Progenitor cell of endocrine pancreas (in vitro differentiated cells): ENCODE data around the gene STK32B. TPM values are rescaled to one million over a fixed set of nuclear protein-coding genes. Genes with fewer than 3 reads are reported as not detected.

Experiments used
- DNase-seq: peaks from one replicate; pipeline ENCODE4 v3.0.0; 2021; ENCODE audit warnings: low spot score; ENCODE audit not compliant: unreplicated experiment
- H3K27ac Mint-ChIP-seq: 2 replicates; pipeline ENCODE4 v1.8.0; 2021; ENCODE audit warnings: mild to moderate bottlenecking, moderate library complexity, mixed read lengths
- H3K27me3 Mint-ChIP-seq: 2 replicates; pipeline ENCODE4 v1.8.0; 2021; ENCODE audit warnings: mixed read lengths
- H3K36me3 Mint-ChIP-seq: 2 replicates; pipeline ENCODE4 v1.8.0; 2022; ENCODE audit warnings: mixed read lengths; ENCODE audit not compliant: insufficient read depth
- H3K4me1 Mint-ChIP-seq: 2 replicates; pipeline ENCODE4 v1.8.0; 2021; ENCODE audit warnings: low read depth, mixed read lengths
- H3K4me3 Mint-ChIP-seq: 2 replicates; pipeline ENCODE4 v1.8.0; 2021; ENCODE audit warnings: low read depth, mild to moderate bottlenecking, moderate library complexity, mixed read lengths
- H3K9me3 Mint-ChIP-seq: 2 replicates; pipeline ENCODE4 v1.8.0; 2021; ENCODE audit warnings: low read depth, mixed read lengths
- CTCF ChIP-seq: fragments of 200-600 bp; sonication (generic); IDR thresholded peaks from one replicate; pipeline ENCODE4 v1.5.0; 2021; ENCODE audit warnings: antibody characterized with exemption, mild to moderate bottlenecking; ENCODE audit not compliant: unreplicated experiment
- total RNA-seq: library from RNA; stranded (reverse); gene quantifications from 2 replicates; pipeline ENCODE4 v1.2.1, GENCODE V29; 2021

The STK32B gene
- total RNA-seq, 1 donor from 2014 or later: 0.36 TPM

- H3K4me1 Mint-ChIP-seq: peaks cover 5% of the 10 kb centered on the region
- H3K27me3 Mint-ChIP-seq: peaks cover 61% of the 10 kb centered on the region
- H3K4me3 Mint-ChIP-seq: no peak overlapping the region
- no peaks in the 10 kb centered on the region for H3K9me3 Mint-ChIP-seq
- no peak overlapping the region for H3K27ac Mint-ChIP-seq
- H3K36me3 Mint-ChIP-seq: no peaks in the 10 kb centered on the region
- no peak for DNase-seq
- TF ChIP-seq CTCF: peak; percentile 37
Observed at GRCh38 chr4:5018096-5018495, 33.2 kb upstream of the STK32B start.

DNA sequence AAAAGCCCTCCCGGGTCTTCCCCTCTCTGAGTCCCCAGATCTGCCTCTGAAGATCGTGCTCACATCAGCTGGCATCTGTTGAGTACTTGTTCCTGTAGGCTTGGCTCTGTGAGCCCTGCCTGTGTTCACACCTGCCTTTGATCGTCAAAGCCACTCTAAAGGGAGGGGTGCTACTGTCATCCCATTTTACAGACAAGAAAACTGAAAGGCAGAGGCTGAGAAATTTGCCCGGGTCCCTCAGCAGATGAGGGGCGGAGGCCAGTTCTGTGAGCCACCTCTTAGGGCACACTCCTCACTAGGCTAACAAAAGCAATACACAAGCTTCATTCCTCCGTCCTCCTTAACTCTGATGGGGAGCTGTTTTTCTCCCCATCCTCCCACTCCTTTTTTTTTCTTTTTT lies 32.7 kb upstream of the STK32B start:
- Mint-ChIP-seq H3K9me3 (no peaks in the 10 kb centered on the region), H3K36me3 (no peaks in the 10 kb centered on the region), H3K27ac (no peak overlapping the region), H3K27me3 (peaks cover 56% of the 10 kb centered on the region), H3K4me1 (peaks cover 5% of the 10 kb centered on the region), H3K4me3 (no peak overlapping the region)
- no peak for TF ChIP-seq CTCF
- DNase-seq: no peak

DNA sequence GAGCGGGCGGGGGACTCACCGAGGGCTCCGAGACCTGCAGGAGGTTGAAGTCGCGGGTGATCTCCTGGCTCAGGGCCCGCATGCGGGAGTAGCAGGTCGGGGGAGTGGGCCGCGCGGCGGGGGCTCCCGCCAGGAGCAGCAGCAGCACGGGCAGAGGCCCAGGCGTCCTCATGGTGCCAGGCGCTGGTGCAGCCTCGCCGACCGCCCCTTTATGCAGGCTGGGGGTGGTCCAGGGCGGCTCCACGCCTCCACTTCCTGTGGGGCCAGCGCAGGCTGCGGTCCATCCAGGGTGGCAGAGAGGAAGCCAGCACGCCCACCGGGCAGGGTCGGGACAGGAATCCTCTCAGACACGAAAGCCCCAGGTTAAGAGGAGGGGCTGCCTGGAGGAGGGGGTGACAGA lies 32.0 kb upstream of the STK32B start, which contains the start of gene CYTL1:
TSS of gene CYTL1 (minus strand) at position 185 of the 400 bp plus-strand sequence. CDS start at position 172, 13 bp downstream.
- H3K27ac Mint-ChIP-seq: no peak within 1 kb of the TSS
- no peak for TF ChIP-seq CTCF
- H3K27me3 Mint-ChIP-seq: peaks cover 53% of the 10 kb centered on the region
- H3K36me3 Mint-ChIP-seq: no peaks in the 10 kb centered on the region
- H3K4me1 Mint-ChIP-seq: peaks cover 5% of the 10 kb centered on the region
- no peak for DNase-seq
- no peaks in the 10 kb centered on the region for H3K9me3 Mint-ChIP-seq
- peak within 1 kb of the TSS; percentile 45 for H3K4me3 Mint-ChIP-seq

DNA sequence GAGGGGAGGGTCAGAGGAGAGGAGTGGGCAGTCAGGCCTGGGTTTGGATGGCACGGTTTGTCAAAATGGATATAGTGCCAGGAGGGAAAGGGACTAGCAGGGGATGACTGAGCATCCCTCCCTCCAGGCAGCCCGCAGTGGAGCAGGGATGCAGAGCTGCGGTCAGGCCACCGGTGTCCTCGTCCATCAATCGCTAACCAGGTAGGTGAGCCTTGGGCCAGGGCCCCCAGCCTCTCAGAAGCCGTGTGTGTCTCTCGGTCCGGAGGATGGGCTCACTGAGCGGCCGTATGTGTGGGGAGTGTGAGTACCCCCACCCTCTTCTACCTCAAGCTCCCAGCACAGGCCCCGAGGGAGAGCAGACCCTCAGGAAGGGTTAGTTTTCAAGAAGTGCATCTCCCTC lies 31.5 kb upstream of the STK32B start:
- no peaks in the 10 kb centered on the region for H3K9me3 Mint-ChIP-seq

GRCh38 chr4:5020341-5020740 lies 30.9 kb upstream of the STK32B start:
- Mint-ChIP-seq H3K27ac (no peak overlapping the region), H3K9me3 (no peaks in the 10 kb centered on the region), H3K4me1 (peaks cover 5% of the 10 kb centered on the region), H3K36me3 (no peaks in the 10 kb centered on the region), H3K4me3 (no peak overlapping the region), H3K27me3 (peaks cover 49% of the 10 kb centered on the region)
- TF ChIP-seq CTCF: no peak
- DNase-seq: no peak

More for the DNA sequence above, 31.5 kb upstream of the STK32B start:
- Mint-ChIP-seq H3K4me1 (peaks cover 5% of the 10 kb centered on the region), H3K36me3 (no peaks in the 10 kb centered on the region), H3K4me3 (no peak overlapping the region), H3K27ac (no peak overlapping the region), H3K27me3 (peaks cover 51% of the 10 kb centered on the region)
- TF ChIP-seq CTCF: no peak
- no peak for DNase-seq
